Right hindlimb (tissue), 1 donor: Measurements from ENCODE around the gene SLC41A1.

Experiments used
- DNase-seq: peaks from one replicate; pipeline ENCODE4 v3.0.0-alpha.2; 2018

Gene SLC41A1

DNA sequence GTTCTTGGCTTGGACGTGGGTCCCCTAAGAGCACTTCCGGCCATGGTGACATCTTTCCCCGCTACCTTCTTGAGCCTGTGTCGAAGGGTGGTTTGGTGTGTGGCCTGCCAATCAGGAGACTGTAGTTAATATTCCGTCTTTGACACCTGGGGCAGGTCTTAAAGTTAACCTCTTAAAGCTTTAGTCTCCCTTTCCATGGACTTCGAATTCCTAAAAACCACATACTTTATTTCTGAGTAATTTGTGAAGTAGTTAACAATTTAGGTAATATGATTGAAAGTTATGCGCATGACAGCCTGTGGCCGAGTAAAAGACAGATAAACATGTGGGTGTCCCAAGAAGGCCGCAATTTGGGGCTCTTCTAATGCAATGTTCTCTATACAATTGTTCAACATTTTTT is 27.6 kb downstream of the SLC41A1 start:
- no peak for DNase-seq

DNA sequence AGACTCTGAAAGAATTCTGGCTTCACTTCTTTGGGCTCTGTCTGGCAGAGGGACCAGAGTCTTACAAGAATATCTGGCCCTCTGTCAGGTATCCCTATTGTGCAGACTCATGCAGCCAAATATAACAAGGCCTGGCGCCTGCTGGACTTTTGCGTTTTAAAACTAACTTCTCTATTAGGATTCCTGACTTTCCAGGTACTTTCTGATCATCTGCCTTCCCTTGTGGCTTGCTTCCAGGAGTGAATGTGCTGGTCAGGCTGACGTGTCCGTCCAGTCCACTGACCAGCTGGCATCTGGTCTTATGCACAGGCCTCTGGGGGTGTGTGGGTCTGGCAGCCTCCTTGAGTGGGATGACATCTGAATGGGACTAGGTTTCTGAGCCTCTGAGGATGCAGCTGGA is 29.1 kb downstream of the SLC41A1 start:
- DNase-seq, result no peak

DNA sequence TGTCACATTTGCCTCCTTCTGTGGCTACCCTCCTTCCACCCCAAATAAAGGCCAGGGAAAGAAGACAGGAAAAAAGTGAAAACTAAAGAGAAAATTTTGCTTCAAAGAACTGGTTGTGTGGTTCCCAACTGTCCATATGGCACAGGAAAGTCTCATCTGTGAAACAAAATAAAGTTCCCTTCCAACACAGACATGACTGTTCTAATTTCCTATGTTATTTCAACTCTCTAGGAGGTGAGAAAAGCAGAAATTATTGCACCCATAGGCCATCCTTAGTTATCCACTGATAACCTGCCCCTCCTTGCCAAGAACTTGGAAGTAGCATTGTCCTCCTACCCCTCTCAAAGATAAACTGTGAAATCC is 29.6 kb downstream of the SLC41A1 start:
- no peak for DNase-seq

DNA sequence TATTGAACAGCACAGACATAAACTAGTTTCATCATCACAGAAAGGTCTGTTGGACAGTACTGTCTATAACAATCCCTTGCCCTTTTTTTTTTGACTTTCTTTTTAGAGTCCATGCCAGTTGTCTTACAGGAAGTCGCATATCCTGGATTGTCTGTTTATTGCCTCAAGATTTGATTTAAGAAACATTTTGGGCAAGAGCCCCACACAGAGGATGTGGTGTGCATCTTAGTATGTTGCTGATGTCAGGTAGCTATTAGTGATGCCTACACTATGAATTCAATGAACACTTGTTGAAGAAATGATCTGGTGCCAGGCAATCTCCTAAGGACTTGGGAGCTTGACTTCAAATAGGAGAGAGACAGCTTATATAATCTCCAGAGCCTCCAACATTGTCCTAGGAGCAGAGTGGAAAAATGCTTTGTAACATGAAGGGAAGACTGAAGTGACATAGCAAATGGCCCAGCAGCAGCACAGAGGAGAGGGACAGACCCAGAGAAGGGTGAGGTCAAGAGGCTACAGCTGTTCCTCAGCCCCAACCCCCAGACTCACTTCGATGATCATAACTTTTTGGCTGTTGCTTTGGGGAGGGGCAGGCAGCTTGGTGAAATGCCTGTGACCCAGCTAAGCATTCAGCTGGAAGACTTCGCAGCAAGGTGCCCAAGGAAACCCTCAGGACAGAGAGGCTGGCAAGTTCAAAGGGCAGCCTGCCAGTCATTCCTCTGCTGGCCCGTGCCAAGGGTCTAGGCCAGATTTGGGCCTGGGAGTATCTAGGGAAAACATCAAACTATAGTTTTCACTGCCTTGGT is 30.2 kb downstream of the SLC41A1 start:
- DNase-seq, result no peak

DNA sequence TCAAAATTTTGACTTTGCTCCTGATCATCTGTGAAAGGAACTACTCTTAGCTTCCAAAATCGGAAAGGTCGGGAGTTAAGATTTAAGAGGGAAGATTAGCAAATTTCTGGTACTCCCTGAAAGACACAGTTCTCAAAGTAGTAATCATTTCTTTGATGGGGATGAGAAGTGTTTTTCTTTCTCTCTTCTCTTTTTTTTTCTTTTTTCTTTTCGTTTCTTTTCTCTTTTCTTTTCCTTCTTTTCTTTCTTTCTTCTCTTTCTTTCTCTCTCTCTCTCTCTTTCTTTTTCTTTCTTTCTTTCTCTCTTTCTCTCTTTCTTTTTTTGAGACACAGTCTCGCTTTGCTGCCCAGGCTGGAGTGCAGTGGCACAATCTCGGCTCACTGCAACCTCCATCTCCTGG is 32.7 kb downstream of the SLC41A1 start:
- no peak for DNase-seq

DNA sequence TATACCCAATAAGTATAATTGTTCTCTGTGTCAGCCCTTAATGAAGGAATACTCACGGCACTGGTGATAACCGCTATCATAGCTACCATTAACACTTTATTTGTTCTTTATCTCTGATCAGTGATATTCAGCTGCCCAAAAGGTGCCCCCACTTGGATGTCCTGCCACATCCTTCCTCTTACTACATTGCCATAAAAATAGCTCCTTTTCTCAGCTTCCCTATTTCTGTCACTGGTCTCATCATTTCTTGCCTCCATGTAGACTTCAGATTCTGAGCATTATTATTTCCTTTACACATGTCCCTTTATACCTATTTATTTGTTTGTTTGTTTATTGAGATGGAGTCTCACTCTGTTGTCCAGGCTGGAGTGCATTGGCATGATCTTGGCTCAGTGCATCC is 35.0 kb downstream of the SLC41A1 start:
- no peak for DNase-seq

DNA sequence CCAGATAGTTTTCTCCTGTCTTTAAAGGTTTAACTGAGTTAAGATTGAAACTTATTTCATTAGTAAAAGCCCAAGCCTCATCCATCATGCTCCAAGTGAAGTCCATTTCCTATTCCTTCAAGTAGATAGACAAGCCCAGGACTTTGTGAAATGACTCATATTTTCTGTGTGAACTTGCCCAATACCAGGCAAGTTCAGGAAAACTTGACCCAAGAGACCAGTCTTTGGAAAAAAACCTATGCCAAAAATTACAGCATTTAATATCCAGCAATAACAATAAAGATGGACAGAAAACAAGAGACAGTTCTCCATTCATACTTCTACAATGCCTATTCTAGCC is 37.3 kb downstream of the SLC41A1 start:
- no peak for DNase-seq

DNA sequence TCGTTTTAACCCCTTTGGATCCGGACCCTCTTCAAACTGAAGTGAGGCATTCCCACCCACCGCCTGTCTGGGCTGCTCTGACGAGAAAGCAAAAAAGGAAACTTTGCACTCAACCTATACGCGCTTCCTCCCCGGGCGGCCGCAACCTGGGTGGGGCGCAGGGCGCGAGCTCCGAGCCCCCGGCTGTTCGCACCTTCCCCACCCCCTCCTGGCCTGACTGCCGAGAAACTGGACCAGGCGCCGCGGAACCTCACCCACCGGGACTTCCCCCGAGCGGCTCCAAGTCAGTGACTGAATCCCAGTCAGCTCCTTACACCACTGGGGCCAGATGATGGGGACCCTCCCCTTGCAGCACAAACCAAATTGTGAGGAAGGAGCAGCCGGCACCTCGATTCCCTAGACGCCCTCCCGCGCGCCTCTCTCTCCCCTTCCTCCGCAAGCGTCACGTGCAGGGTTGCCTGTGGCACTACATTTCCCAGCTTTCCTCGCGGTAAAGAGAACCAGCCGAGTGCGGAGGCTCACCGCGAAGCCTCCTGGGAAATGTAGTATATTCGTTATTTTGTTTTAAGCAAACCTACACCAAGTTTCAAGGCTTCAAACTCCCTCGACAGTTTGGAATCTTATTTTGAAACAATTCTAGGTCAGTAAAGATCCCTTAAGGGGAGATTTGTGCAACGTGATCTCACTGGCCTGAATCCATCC is 37.8 kb downstream of the SLC41A1 start, which contains the start of gene RAB29:
Gene RAB29 (minus strand): TSS at position 468 of the 702 bp plus-strand sequence. CDS start 526 bp downstream, outside the sequence.
- DNase-seq, result peak; percentile 88

DNA sequence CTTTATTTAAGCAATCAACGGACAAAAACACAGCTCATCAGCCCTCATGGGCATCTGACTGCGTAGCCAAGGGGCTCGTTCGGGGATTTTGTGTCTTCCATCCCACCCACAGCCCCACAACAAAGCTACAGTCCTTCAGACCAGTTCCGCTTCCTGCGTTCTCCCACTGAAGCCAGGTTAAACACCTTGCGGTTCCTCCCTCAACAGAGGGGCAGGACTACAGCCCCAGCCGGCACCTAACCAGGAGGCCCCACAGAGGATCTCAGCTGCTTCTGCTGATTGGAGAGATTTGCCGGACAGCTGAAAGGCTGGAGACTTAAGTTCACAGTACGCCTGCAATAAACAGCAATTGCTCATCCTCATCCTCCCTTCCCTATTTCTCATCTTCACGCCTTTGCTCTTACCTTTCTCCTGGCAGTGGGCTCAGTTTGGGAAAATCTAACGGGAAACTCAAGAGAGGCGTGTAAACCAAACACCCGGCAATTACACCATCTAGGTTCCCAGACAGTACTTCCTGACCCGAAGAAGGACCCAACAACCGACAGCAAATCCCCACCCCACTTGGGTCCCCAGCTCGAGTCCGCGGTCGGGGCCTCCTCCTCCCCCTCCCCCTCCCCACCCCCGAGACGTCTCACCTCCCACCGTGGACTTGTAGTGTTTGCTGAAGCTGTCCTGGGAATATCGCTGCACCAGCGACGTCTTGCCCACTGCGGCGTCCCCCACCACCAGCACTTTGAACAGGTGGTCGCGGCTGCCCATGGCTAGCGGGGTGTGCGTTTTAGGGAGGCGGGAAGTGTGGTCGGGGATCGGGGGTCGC is 38.6 kb downstream of the SLC41A1 start:
- peak; percentile 41 for DNase-seq

DNA sequence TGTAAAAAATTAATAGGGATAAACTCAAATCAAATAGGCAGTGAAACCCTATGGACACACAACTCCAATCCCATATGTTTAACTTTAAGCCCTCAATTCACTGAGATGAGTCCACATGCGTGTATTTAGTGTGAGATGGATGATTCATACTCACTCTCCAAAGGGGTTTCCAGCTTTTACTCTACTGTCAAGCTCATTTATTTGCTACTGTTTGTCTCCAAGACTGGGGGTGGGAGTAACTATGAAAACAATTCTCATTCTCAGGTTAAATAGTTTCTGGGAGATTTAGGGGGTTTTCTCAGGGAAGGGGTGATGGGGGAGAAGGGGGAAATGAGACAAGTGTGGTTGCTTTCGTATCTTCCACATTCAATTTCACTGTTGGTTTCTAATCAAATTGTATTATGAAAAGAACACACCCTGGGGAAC is 40.4 kb downstream of the SLC41A1 start:
- DNase-seq, result no peak

DNA sequence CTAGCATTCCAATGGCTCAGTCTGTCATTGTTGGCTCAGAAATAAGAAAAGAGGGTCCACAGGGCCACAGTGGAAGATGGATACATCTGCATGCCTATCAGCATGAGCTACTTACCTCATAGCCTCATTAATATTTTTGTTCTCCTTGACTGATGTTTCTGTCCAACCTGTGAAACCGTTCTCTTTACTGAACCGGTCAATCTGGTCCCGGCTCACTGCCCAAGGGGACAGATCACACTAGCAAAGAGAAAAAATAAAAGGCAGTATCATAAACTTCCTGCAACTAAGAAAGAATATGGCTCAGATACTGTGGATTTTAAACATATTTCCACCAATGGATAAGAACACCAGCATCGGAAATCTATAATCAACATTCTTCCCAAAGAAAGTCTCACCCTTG is 42.4 kb downstream of the SLC41A1 start:
- DNase-seq, result no peak

DNA sequence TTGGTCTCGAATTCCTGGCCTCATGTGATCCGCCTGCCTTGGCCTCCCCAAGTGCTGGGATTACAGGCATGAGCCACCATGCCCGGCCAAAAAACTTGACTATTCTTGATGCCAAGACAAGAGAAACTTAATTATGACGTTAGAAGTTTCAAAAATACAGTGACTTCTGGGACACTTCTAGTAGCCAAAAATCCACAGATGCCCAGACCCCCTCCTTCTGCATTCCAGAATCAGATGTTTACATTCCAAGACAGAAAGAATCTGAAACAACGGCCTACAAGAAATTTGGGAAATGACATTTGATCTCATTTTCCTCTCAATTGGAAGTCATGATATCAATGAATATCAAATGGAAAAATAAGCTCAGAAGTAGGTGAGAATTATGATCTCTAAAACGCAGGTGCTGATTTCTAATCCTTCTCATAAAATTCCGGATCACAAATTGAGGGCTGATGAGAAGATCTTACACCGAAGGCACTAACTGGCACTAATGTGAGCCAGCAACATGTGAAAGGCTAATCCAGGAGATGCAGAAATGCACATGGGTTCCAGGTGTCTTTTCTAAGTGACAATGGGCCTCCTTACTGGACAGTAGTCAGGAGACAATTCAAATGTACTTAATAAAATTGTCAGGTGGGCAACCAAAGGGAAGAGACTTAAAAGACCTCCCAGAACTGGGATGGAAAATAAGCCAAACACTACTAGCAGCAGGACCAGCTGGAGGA is 43.2 kb downstream of the SLC41A1 start:
- no peak for DNase-seq

DNA sequence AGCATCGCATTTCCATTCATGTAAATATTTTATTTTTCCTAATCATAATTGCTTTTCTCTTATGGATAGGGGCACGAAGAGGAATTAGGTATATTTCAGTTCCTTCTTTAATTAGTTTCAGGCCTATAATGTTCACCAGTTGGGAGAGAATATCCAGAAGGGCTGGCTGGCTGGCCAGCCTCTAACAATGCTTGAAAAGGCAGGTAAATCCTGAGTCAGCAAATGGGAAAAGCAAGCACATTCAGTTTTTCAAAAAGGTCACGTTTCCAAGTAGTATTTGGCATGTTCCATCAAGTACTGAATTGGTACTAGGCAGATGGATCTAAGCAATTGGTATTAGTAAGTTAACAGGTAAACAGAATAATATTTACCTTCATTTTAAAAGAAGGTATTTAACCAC is 45.8 kb downstream of the SLC41A1 start:
- DNase-seq, result no peak

DNA sequence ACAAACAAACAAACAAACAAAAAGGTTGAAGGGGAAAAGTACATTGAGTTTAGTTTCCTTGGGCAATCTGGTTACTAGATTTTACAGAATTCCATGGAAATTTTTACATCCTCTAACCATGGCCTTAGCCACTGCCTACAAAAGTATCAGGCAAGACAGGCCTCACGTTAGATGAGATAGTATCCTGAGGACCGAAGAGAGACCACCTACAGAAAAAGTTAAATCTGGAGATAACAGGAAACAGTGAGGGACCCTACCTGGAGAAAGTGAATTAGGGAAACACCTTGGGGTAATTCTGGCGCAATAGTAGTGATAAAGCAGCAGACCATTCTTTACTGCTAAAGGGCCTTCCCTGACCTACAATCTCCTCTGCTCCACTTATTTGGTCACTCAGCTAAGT is 46.4 kb downstream of the SLC41A1 start:
- no peak for DNase-seq

DNA sequence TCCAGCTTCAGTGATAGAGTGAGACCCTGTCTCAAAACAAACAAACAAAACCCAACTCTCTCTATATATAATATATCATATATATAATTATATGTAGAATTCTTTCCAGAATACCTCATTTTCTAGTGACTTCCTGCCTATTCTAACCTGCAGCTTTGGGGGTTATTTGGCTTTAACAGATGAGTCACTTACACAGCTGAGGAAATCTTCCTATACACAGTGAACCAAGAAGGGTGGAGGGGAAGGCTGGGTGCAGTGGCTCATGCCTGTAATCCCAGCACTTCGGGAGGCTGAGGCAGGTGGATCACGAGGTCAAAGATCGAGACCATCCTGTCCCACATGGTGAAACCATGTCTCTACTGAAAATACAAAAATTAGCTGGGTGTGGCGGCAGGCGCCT is 47.0 kb downstream of the SLC41A1 start:
- DNase-seq, result no peak

DNA sequence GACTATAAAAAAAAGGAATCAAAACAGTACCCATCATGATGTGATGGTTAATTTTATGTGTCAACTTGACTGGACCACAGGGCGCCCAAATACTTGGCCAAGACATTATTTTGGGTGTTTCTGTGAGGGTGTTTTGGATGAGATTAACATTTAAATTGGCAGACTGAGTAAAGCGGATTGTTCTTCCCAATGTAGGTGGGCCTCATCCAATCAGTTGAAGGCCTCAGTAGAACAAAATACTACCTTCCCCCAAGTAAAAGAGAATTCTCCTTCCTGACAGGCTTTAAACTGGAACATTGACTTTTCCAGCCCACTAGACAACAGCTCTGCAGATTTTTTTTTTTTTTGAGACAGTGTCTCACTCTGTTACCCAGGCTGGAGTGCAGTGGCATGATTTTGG is 48.4 kb downstream of the SLC41A1 start:
- no peak for DNase-seq

DNA sequence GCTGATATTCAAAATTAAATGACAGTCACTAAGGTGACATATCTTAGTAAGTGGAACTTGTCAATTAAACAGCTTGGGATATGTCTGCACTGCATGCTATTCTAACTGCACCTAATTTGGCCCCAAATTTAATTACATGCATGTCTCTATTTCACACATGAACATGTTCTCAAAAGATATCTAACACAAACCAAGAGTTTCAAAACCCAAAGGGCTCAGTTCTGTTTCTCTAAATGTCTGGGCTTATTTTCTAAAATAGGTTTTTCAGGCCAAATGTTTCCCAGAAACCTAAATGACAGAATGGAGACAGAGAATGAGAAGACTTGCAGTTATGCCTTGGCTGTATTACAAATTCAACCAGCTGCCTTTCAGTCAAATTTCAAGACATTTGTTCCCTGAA is 49.0 kb downstream of the SLC41A1 start:
- no peak for DNase-seq

DNA sequence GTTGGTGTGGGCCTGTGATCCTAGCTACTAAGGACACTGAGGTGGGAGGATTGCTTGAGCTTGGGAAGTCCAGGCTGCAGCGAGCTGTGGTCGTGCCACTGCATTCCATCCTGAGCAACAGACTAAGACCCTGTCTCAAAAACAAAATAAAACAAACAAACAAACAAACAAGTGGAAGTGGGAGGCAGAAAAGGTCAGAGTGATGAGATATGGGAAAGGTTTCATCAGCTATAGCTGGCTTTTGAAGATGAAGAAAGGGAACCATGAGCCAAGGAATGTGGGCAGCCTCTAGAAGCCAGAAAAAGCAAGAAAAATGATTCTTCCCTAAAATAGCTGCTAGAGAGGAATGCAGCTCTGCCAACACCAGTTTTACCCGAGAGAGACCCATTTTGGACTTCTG is 52.4 kb downstream of the SLC41A1 start:
- DNase-seq, result no peak

DNA sequence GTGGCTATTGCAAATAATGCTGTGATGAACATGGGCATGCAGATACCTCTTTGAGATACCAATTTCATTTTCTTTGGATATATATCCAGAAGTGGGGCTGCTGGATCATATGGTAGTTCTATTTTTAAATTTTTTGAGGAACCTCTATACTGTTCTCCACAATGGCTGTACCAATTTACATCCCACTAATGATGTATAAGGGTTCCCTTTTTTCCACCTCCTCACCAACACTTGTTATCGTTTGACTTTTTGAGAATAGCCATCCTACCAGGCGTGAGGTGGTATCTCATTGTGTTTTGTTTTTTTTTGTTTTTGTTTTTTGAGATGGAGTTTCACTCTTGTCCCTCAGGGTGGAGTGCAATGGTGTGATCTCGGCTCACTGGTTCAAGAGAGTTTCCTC is 56.4 kb downstream of the SLC41A1 start:
- DNase-seq, result no peak

DNA sequence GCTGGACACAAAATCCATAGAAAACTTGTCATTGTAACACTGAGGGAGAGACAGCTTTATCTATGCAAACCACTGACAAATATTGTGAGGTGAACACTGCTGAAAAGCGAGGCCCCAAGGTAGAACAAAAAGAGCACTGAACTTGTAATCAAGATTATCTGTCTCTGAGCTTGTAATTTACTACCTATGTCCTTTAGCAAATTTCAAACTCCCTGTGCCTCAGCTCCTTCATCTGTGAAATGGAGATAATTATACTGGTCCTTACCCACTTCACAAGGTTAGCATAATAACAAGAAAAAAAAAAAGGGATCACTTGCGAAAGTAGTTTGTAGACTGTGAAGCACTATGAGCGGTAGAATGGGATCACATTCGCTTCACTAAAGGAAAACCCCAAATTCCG is 58.1 kb downstream of the SLC41A1 start:
- DNase-seq, result no peak

DNA sequence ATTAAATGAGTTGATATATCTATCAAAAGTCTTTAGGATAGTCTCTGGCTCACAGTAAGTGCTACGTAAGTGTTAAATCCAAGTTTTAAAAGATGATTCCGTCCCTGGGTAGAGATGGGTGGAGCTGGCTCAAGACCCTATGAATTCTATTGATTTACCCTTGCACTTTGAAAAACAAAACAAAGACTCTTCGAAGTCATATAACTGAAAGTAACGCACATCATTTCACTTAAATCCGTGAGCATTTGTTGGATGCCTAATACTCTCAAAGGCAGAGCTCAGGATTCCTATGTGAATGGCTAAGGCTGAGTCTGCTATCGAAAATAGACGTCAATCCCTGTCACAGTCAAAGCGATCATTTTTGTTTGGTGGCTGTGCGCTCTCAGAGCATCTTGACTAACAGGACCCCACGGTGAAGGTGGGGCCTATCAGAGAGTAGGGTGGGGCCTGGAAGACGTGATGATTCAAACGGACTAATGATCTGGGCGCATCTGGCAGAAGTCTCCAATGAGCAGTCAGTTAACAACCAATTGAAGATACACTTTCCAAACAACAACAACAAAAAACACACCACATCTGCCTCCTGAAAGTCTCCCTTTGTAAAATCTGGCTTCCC is 61.9 kb downstream of the SLC41A1 start:
- peak; percentile 22 for DNase-seq
